Subcutaneous abdominal adipose tissue (tissue), 5 donors: ENCODE results near the gene GAB2.
"Not testable (repeated sequence)": the region's sequence is repeated elsewhere in the genome, so short reads cannot be mapped to it uniquely, and the experiment has no call there.

Experiments
- H3K27ac ChIP-seq: one replicate; pipeline ENCODE4 v1.7.0; 2013; ENCODE audit warnings: low read depth, mild to moderate bottlenecking, inconsistent platforms, low read length, moderate library complexity
- H3K27me3 ChIP-seq, 5 donors: one replicate each; pipeline ENCODE4 v1.7.0; 2013; ENCODE audit warnings: low read length in 5 of 5, inconsistent platforms in 1 of 5; ENCODE audit not compliant: control insufficient read depth in 5 of 5, insufficient read depth in 4 of 5
- H3K36me3 ChIP-seq, 5 donors: one replicate each; pipeline ENCODE4 v1.7.0; 2013; ENCODE audit warnings: low read length in 5 of 5; ENCODE audit not compliant: control insufficient read depth in 5 of 5, insufficient read depth in 5 of 5
- H3K4me1 ChIP-seq, 5 donors: one replicate each; pipeline ENCODE4 v1.7.0; 2013; ENCODE audit warnings: low read length in 5 of 5, mild to moderate bottlenecking in 3 of 5, moderate library complexity in 1 of 5; ENCODE audit not compliant: control insufficient read depth in 5 of 5, insufficient read depth in 5 of 5
- H3K4me3 ChIP-seq, 5 donors: one replicate each; pipeline ENCODE4 v1.7.0; 2013; ENCODE audit warnings: low read length in 5 of 5, low read depth in 1 of 5
- H3K9ac ChIP-seq, 5 donors: one replicate each; pipeline ENCODE4 v1.7.0; 2013; ENCODE audit warnings: low read length in 5 of 5, mild to moderate bottlenecking in 4 of 5, moderate library complexity in 3 of 5
- H3K9me3 ChIP-seq, 5 donors: one replicate each; pipeline ENCODE4 v1.7.0; 2013; ENCODE audit warnings: low read length in 5 of 5; ENCODE audit not compliant: control insufficient read depth in 5 of 5
- donor health status: healthy.
- donor health status: healthy.
- donor health status: healthy.
- donor health status: healthy.
- donor health status: healthy.

Gene GAB2

GRCh38 chr11:78359921-78360320 is 57.7 kb downstream of the GAB2 start:
- Histone ChIP-seq H3K27ac (peak overlapping the region; percentile 1), H3K36me3 (no peaks in the 10 kb centered on the region), H3K9ac (no peak overlapping the region), H3K9me3 (no peaks in the 10 kb centered on the region), H3K4me3 (no peak overlapping the region), H3K4me1 (peaks cover 0 to 34% (median 10%) of the 10 kb centered on the region in 5 donors), H3K27me3 (no peaks in the 10 kb centered on the region)

- H3K27ac ChIP-seq, H3K9ac ChIP-seq, H3K4me3 ChIP-seq, H3K36me3 ChIP-seq, H3K9me3 ChIP-seq, H3K27me3 ChIP-seq: not testable (repeated sequence)
- peaks cover 0 to 31% (median 15%) of the 10 kb centered on the region in 5 donors for H3K4me1 ChIP-seq
Observed at GRCh38 chr11:78357924-78358323, 59.7 kb downstream of the GAB2 start.

GRCh38 chr11:78357425-78357824 is 60.2 kb downstream of the GAB2 start:
- not testable (repeated sequence) for H3K27me3 ChIP-seq, H3K36me3 ChIP-seq, H3K4me3 ChIP-seq, H3K27ac ChIP-seq, H3K9ac ChIP-seq, H3K9me3 ChIP-seq
- H3K4me1 ChIP-seq, result peaks cover 0 to 35% (median 16%) of the 10 kb centered on the region in 5 donors

- H3K27me3 ChIP-seq, H3K9me3 ChIP-seq, H3K9ac ChIP-seq, H3K36me3 ChIP-seq, H3K4me3 ChIP-seq, H3K27ac ChIP-seq: not testable (repeated sequence)
- H3K4me1 ChIP-seq, result peaks cover 4 to 37% (median 32%) of the 10 kb centered on the region in 5 donors
Observed at GRCh38 chr11:78355742-78356141, 61.9 kb downstream of the GAB2 start.

- Histone ChIP-seq H3K36me3 (no peaks in the 10 kb centered on the region), H3K4me3 (no peak overlapping the region), H3K9me3 (no peaks in the 10 kb centered on the region), H3K9ac (no peak overlapping the region), H3K27me3 (no peaks in the 10 kb centered on the region), H3K27ac (no peak overlapping the region), H3K4me1 (peaks cover 4 to 40% (median 35%) of the 10 kb centered on the region in 5 donors)
Observed at GRCh38 chr11:78355309-78355705, 62.3 kb downstream of the GAB2 start.

GRCh38 chr11:78354408-78355308 is 63.0 kb downstream of the GAB2 start:
- Histone ChIP-seq H3K9ac (no peak overlapping the region), H3K4me3 (no peak overlapping the region), H3K27ac (no peak overlapping the region), H3K9me3 (no peaks in the 10 kb centered on the region), H3K27me3 (no peaks in the 10 kb centered on the region), H3K4me1 (peaks cover 8 to 42% (median 37%) of the 10 kb centered on the region in 5 donors), H3K36me3 (no peaks in the 10 kb centered on the region)

GRCh38 chr11:78351979-78352841 is 65.4 kb downstream of the GAB2 start:
- Histone ChIP-seq H3K27ac (peak overlapping the region; percentile 92), H3K9me3 (no peaks in the 10 kb centered on the region), H3K36me3 (no peaks in the 10 kb centered on the region), H3K27me3 (no peaks in the 10 kb centered on the region), H3K4me1 (peaks cover 12 to 59% (median 47%) of the 10 kb centered on the region in 5 donors), H3K4me3 (no peak overlapping the region), H3K9ac (peak overlapping the region in 1 of 5 donors; percentile 19)

- Histone ChIP-seq H3K36me3 (no peaks in the 10 kb centered on the region), H3K4me3 (peak overlapping the region in 3 of 5 donors; percentile 5 to 43 (median 18)), H3K27me3 (no peaks in the 10 kb centered on the region), H3K9me3 (no peaks in the 10 kb centered on the region), H3K9ac (peak overlapping the region in 4 of 5 donors; percentile 1 to 21 (median 4)), H3K4me1 (peaks cover 12 to 59% (median 48%) of the 10 kb centered on the region in 5 donors), H3K27ac (peak overlapping the region; percentile 92)
Observed at GRCh38 chr11:78351193-78351592, 66.4 kb downstream of the GAB2 start.

GRCh38 chr11:78350646-78351165 is 66.9 kb downstream of the GAB2 start:
- peak overlapping the region in 4 of 5 donors; percentile 47 to 82 (median 62) for H3K9ac ChIP-seq
- peaks cover 12 to 62% (median 49%) of the 10 kb centered on the region in 5 donors for H3K4me1 ChIP-seq
- no peaks in the 10 kb centered on the region for H3K27me3 ChIP-seq
- H3K27ac ChIP-seq, result peak overlapping the region; percentile 92
- no peaks in the 10 kb centered on the region for H3K9me3 ChIP-seq
- H3K4me3 ChIP-seq, result peak overlapping the region in 3 of 5 donors; percentile 5 to 43 (median 40)
- H3K36me3 ChIP-seq, result no peaks in the 10 kb centered on the region
